GM19467 (cell line): ENCODE measurements around the gene DAG1.

Source experiments
- ATAC-seq: cut with Tn5 transposase; IDR thresholded peaks from one replicate; pipeline ENCODE4 v1.9.1; 2021; ENCODE audit warnings: mild to moderate bottlenecking, moderate library complexity; ENCODE audit not compliant: unreplicated experiment

The DAG1 gene

GRCh38 chr3:49552087-49552486 is 82.0 kb downstream of the DAG1 start:
- no peak for ATAC-seq

GRCh38 chr3:49553324-49553691 is 83.2 kb downstream of the DAG1 start:
- no peak for ATAC-seq

GRCh38 chr3:49553692-49554632 is 83.9 kb downstream of the DAG1 start, which contains the start of gene BSN:
Gene BSN (plus strand): TSS chr3:49554477. CDS start chr3:49554603, 126 bp downstream.
- peak; percentile 53 for ATAC-seq

- peak; percentile 38 for ATAC-seq
These were observed 84.7 kb downstream of the DAG1 start for GRCh38 chr3:49554633-49555265.

GRCh38 chr3:49556500-49557275 is 86.6 kb downstream of the DAG1 start:
- ATAC-seq = no peak

- ATAC-seq = no peak
These were observed 93.0 kb downstream of the DAG1 start for GRCh38 chr3:49563040-49563578.

- ATAC-seq = no peak
These were observed 93.7 kb downstream of the DAG1 start for GRCh38 chr3:49563766-49564165.

GRCh38 chr3:49566312-49566711 is 96.2 kb downstream of the DAG1 start:
- no peak for ATAC-seq

- no peak for ATAC-seq
These were observed 97.3 kb downstream of the DAG1 start for GRCh38 chr3:49567406-49567805.

- no peak for ATAC-seq
These were observed 98.9 kb downstream of the DAG1 start for GRCh38 chr3:49568965-49569364.

- no peak for ATAC-seq
These were observed 100.1 kb downstream of the DAG1 start for GRCh38 chr3:49570028-49570654.

GRCh38 chr3:49582177-49582576 is 112.1 kb downstream of the DAG1 start:
- ATAC-seq = no peak
